ENCODE data around the gene PCDHA6.

DNA sequence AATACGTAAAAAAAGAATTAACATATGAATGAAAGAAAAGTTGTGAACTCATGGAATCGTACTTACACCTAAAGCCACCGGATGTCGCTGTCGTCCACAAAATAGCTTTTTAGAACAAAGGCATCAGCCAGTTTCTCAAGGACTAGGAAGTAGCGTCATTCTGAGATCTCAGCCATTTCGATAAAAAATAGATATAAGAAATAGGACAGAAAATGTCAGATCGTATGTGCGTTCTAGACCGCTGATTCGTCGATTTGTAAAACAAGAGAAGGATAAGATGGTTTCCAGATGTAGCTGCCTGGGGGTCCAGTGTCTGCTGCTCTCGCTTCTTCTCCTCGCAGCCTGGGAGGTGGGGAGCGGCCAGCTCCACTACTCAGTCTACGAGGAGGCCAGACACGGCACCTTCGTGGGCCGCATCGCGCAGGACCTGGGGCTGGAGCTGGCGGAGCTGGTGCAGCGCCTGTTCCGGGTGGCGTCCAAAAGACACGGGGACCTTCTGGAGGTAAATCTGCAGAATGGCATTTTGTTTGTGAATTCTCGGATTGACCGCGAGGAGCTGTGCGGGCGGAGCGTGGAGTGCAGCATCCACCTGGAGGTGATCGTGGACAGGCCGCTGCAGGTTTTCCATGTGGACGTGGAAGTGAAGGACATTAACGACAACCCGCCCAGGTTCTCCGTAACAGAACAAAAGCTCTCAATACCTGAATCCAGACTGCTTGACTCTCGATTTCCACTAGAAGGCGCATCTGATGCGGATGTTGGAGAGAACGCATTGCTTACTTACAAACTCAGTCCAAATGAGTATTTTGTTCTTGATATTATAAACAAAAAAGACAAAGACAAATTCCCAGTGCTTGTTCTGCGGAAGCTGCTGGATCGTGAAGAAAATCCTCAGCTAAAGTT, 28.3 kb downstream of the PCDHA6 start, which contains the start of gene PCDHA10:
- TF ChIP-seq USF2 (IDR thresholded peaks at IDR 0.05; ENCODE audit: borderline replicate concordance, low read depth, low read length) (no peak), ZNF207 (IDR thresholded peaks at IDR 0.05; ENCODE audit: borderline replicate concordance) (no peak), POLR2A (IDR thresholded peaks at IDR 0.05; ENCODE audit: low read depth, low read length) (no peak), LARP7 (IDR thresholded peaks at IDR 0.05) (no peak), JUNB (IDR thresholded peaks at IDR 0.05) (no peak), NRF1 (conservative IDR thresholded peaks at IDR 0.05; ENCODE audit: low read depth, low read length) (no peak), SIX5 (IDR thresholded peaks at IDR 0.05; ENCODE audit: low read depth, low read length, severe bottlenecking) (no peak)
- TF ChIP-seq, protein P1, sequence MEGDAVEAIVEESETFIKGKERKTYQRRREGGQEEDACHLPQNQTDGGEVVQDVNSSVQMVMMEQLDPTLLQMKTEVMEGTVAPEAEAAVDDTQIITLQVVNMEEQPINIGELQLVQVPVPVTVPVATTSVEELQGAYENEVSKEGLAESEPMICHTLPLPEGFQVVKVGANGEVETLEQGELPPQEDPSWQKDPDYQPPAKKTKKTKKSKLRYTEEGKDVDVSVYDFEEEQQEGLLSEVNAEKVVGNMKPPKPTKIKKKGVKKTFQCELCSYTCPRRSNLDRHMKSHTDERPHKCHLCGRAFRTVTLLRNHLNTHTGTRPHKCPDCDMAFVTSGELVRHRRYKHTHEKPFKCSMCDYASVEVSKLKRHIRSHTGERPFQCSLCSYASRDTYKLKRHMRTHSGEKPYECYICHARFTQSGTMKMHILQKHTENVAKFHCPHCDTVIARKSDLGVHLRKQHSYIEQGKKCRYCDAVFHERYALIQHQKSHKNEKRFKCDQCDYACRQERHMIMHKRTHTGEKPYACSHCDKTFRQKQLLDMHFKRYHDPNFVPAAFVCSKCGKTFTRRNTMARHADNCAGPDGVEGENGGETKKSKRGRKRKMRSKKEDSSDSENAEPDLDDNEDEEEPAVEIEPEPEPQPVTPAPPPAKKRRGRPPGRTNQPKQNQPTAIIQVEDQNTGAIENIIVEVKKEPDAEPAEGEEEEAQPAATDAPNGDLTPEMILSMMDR (IDR thresholded peaks at IDR 0.05 in 2 of 3, conservative IDR thresholded peaks at IDR 0.05 in 1 of 3; ENCODE audit: control insufficient read depth in 2 of 3, extremely low read depth in 1 of 3, insufficient read depth in 1 of 3, low read depth in 3 of 3, low read length in 3 of 3) = no peak

Data from GM12878 (cell line).